ENCODE data around the gene DISP2. TPM values are rescaled to one million over a fixed set of nuclear protein-coding genes. Genes with fewer than 3 reads are reported as not detected.

The DISP2 gene
- total RNA-seq, 1 experiment from 2014 or later = 1.3 TPM

- Histone ChIP-seq H3K4ac (ENCODE audit: low read depth, low read length) (no peak overlapping the region), H2BK20ac (ENCODE audit: low read depth, low read length, poor library complexity, severe bottlenecking) (no peak overlapping the region), H3K4me1 (ENCODE audit: insufficient read depth, low read length) (peaks cover 3% of the 10 kb centered on the region; the same call in 1 of the 2 replicates), H3K18ac (ENCODE audit: insufficient read length, low read depth, low read length) (no peak overlapping the region), H4K8ac (replicated peaks; ENCODE audit: insufficient read length, low read depth, low read length) (no peak overlapping the region), H3K79me2 (ENCODE audit: insufficient read depth, low read length) (no peaks in the 10 kb centered on the region), H3K9me3 (ENCODE audit: control insufficient read depth, low read depth, low read length) (no peaks in the 10 kb centered on the region), H2BK12ac (ENCODE audit: insufficient read length, low read depth, low read length) (no peak overlapping the region), H3K23ac (ENCODE audit: insufficient read length, low read depth, low read length) (no peak overlapping the region), H3K79me1 (ENCODE audit: insufficient read depth, low read depth, low read length, poor library complexity, severe bottlenecking) (no peaks in the 10 kb centered on the region), H3K27me3 (ENCODE audit: insufficient read depth, low read length) (no peaks in the 10 kb centered on the region), H4K91ac (ENCODE audit: insufficient read length, low read depth, low read length) (no peak overlapping the region), H3K56ac (ENCODE audit: insufficient read length, low read depth, low read length) (no peak overlapping the region), H3T11ph (ENCODE audit: low read length) (no peak overlapping the region), H3K14ac (ENCODE audit: insufficient read depth, low read length) (no peak overlapping the region), H2BK5ac (ENCODE audit: insufficient read length, low read length) (no peak overlapping the region), H3K9ac (ENCODE audit: extremely low read depth, insufficient read length, low read length) (no peak overlapping the region), H3K23me2 (ENCODE audit: insufficient read length, low read depth, low read length, poor library complexity, severe bottlenecking) (no peaks in the 10 kb centered on the region), H2BK15ac (ENCODE audit: low read depth, low read length) (no peak overlapping the region), H4K20me1 (ENCODE audit: control insufficient read depth, insufficient read depth, insufficient read length) (no peaks in the 10 kb centered on the region), H3K4me2 (ENCODE audit: insufficient read depth, insufficient read length, low read length) (no peak overlapping the region), H4K5ac (ENCODE audit: insufficient read length, low read depth, low read length) (no peak overlapping the region), H3K27ac (ENCODE audit: insufficient read length, low read depth, low read length) (no peak overlapping the region), H2BK120ac (ENCODE audit: low read depth, low read length, poor library complexity, severe bottlenecking) (no peak overlapping the region), H2AFZ (ENCODE audit: low read length) (no peak overlapping the region), H2AK5ac (ENCODE audit: insufficient read length, low read length) (no peak overlapping the region)
- peaks cover 19 to 27% of the 10 kb centered on the region in 2 experiments for H3K4me1 Mint-ChIP-seq
- no peak for DNase-seq
- TF ChIP-seq, protein P1, sequence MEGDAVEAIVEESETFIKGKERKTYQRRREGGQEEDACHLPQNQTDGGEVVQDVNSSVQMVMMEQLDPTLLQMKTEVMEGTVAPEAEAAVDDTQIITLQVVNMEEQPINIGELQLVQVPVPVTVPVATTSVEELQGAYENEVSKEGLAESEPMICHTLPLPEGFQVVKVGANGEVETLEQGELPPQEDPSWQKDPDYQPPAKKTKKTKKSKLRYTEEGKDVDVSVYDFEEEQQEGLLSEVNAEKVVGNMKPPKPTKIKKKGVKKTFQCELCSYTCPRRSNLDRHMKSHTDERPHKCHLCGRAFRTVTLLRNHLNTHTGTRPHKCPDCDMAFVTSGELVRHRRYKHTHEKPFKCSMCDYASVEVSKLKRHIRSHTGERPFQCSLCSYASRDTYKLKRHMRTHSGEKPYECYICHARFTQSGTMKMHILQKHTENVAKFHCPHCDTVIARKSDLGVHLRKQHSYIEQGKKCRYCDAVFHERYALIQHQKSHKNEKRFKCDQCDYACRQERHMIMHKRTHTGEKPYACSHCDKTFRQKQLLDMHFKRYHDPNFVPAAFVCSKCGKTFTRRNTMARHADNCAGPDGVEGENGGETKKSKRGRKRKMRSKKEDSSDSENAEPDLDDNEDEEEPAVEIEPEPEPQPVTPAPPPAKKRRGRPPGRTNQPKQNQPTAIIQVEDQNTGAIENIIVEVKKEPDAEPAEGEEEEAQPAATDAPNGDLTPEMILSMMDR (conservative IDR thresholded peaks at IDR 0.05) = no peak
- H3K36me3 Mint-ChIP-seq (ENCODE audit: insufficient read depth in 1 of 3, low read depth in 3 of 3) = no peaks in the 10 kb centered on the region
- H3K27me3 Mint-ChIP-seq (ENCODE audit: low read depth) = peaks cover 65% of the 10 kb centered on the region
- H3K4me3 Mint-ChIP-seq = no peak overlapping the region
- no CpG with 5 or more reads among the region's 10 CpGs for WGBS (ENCODE audit: extremely low coverage, insufficient read length, low lambda C conversion rate)
- H3K9me3 Mint-ChIP-seq = no peaks in the 10 kb centered on the region; a peak in 1 of 5 replicates
- H3K27ac Mint-ChIP-seq = no peak overlapping the region
These were observed 45.5 kb upstream of the DISP2 start for GRCh38 chr15:40312370-40313158.
